CD4-positive, alpha-beta T cell treated with Interleukin-2 at 100 ng/mL for 4 hours (primary cell): ENCODE results near the gene PAWR.
A peak's percentile ranks its signal among the peaks of the same experiment; 100 is the strongest.

ENCODE experiments used
- DNase-seq: peaks from one replicate; pipeline ENCODE4 v3.0.0-alpha.2; 2020; ENCODE audit warnings: low spot score

The PAWR gene, protein sequence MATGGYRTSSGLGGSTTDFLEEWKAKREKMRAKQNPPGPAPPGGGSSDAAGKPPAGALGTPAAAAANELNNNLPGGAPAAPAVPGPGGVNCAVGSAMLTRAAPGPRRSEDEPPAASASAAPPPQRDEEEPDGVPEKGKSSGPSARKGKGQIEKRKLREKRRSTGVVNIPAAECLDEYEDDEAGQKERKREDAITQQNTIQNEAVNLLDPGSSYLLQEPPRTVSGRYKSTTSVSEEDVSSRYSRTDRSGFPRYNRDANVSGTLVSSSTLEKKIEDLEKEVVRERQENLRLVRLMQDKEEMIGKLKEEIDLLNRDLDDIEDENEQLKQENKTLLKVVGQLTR

GRCh38 chr12:79690638-79691510, at the start of gene PAWR:
Gene PAWR (minus strand): TSS chr12:79690964. CDS start chr12:79690244, 720 bp downstream.
- no peak for DNase-seq

DNA sequence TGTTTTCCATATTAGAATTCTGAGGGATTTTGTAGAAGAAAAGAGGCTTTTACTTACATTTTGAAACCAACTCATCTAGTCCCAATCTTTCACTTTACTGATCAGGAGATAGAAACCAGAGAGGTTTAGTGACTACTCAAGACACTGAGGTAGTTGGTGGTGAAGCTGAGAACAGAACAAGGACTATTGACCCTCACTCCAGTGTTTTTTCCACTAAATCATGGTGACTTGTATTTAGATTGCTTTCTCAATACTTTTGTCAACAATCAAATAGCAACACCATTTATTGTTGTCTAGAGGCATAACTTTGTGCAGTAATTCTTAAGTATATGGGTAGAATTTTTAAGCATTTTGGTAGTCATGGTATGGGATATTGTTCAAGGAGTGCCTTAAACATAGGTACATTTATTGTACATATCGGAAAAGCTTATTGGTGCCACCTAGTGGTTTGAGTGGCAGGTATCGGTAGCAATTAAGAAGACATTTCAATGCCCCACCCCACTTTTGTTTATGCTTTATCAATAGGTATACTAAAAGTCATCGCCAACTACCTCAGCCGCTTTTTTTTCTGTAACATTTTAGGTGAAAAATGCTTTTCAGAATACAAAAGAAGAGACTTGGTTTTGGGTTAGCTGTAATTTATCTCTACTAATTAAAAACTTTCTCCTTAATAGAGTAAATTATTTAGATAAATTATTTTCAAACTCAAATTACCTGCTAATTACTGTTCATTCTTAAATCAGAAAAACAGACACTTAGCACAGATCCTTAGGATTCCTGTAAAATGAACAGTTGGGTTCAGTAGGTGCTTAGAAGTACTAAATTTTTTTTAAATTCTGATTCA, 47.3 kb upstream of the PAWR start:
- DNase-seq: peak; percentile 40

DNA sequence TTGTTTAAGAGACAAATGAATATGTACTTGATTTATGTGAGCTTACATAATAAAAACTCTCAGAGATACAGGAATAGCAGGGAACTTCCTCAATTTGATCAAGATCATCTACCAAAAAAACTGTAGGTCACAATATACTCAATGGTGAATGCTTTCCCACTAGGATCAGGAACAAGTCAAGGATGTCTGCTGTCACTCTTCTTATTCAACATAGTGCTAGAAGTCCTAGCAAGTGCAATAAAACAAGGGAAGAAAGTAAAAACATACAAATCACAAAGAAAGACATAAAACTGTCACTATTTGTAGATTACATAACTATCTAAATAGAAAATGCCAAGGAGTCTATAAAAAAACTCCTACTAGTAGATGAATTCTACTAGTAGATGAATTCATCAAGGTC, 41.9 kb upstream of the PAWR start:
- no peak for DNase-seq

DNA sequence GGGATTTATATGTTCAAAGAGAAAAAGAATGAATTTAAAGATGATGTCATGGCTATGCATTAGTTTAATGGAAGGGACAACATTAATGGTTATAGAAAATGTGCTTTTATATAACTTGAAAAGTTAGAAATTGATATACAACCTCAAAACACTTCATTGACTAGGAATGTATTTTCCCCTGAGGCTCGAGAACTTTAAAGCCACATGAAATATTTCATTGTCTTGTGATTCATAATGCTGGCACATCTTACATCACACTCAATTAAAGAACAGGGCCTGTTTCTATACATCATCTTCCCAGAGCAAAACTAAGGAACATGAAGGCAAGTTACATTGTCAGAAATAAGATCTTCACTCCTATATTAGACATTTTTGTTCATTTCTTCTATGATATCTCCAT, 35.2 kb upstream of the PAWR start:
- DNase-seq: no peak

DNA sequence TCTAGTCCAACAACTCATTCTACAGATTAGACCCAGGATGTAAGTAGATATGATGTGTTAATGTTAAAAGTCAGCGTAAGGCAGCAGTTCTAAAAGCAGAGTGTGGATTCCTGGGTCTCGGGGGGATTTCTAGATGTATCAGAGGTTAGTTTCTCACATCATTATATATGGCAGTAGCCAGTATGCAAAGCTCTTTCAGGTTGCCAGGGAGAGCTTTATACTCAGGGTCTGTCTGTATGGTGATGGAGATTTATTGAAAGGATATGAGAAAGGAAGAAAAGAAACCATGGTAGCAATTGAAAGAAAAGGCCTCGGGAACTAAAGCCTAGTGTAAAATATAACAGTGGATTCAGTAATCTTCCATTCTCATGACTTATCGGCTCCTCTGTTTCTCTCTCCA, 26.2 kb upstream of the PAWR start:
- no peak for DNase-seq

DNA sequence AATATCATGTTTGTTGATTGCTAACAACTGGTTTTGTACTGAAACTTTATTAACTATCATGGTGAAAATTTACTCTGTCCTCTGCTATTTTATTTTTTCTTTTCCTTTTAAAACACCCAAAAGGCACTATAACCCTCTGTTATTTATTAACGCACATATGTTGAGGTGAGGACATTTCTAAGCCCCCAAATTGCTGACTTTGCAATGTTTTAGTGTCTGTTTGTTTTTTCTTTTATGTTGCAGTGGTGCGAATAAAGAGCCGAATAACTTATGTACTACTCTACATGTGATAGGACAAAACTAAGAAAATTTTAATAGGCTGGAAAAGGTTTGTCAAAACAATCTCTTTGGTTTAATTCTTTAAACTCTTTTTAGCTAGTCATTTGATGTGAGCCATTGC, 24.5 kb upstream of the PAWR start:
- DNase-seq: no peak

- no peak for DNase-seq
Observed at GRCh38 chr12:79710707-79711483, 20.1 kb upstream of the PAWR start.

DNA sequence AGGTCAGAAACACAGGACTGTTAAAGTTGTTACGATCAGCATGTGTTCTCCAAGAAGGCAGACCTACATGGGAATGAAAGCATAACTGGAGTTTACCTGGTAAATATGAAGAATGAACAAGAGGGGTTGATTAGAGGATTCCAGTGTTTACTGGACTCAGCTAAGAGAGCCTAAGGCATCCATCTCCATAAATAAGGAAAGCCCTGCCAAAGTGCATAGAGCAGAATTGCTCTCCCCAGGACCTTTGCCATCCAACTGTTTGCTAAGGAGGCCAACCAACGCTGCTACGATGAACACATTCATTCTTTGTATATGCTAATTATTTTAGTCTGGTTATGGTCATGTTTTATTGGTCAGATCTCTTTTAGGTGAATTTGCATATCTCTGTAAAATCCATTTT, 17.1 kb upstream of the PAWR start:
- no peak for DNase-seq

GRCh38 chr12:79706676-79707075, 15.9 kb upstream of the PAWR start:
- no peak for DNase-seq

DNA sequence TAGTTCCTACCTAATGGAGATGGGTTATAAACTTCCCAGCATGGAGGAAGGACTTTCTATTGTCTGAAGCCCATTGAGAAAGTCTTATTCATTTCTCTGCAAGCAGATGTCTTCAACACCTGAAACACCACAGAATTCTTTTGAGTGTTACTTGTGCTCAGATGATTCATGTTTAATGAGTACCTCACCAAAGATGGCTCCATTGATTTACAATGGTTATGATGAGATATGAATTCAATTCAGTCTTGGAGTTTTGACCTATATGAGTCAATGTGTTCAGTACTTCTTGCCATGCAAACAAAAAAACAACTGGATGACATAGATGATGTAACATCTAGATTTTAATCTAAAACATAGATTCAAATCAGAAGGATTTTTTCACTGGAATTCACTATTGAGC, 15.4 kb upstream of the PAWR start:
- DNase-seq: no peak

GRCh38 chr12:79698966-79699365, 8.2 kb upstream of the PAWR start:
- DNase-seq: no peak

- no peak for DNase-seq
Observed at GRCh38 chr12:79696416-79696815, 5.7 kb upstream of the PAWR start.

DNA sequence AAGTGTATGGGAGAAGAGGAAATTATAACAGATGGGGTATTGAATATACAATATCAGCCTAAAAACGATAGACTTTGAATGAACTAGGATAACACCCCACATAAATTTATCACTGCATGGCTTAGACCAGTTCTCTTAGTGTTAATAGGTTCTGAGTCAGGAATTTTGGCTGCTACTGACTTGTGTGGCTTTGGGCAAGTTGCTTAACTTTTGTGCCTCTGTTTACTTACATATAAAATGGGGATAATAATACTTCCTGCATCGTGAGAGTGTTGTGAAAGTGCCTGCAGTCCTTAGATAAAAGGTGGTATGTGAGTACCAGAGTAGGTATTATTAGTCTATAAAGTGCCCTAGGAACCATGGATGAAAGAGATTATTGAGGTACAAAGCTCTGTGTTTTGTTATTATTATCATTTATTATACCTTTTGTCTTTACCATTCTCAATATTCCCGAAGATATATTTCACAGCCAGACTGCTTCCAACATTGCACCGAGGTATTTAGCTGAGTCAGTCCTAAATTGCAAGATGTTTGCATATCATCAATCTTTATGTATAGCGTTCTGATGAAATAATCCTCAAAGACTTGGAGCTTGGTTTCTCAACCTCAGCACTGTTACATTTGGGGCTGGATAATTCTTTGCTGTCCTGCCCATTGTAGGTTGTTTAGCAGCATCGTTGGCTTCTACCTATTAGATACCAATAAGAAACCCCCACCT, 2.3 kb upstream of the PAWR start:
- DNase-seq: no peak

DNA sequence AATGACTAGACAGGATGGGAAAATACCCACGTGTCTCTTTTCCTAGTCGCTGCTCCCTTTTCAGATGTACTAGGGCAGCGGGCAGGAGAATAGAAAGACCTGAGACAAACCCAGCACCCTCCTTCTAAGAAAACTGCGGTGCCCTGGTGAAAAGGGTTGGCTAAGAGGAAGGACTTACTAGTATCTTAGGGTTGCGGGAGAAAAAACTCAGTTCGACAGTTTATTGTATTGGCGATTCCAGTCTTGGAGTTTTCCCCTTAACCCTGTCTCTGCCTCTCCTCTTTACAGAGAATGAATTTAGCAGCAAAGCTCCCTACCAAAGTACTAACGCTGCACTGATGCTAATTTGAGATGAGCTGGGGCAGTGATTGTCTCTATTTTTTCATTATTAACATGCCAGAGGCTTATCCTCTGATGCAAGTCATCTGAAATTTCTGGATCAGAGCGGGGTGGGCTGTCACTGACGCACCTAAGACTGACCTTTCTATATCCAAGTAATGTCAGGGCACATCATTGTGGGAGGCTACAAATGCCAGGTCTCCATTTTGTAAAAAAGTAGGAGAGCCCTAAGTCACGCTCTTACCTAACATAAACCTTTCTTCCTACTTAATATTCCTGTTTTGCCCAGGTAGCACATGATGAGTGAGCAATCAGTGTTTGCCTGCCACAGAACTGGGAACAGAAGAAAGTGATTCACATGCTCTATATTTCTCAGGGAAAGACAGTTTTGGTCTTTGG, 916 bp upstream of the PAWR start:
- DNase-seq: no peak

DNA sequence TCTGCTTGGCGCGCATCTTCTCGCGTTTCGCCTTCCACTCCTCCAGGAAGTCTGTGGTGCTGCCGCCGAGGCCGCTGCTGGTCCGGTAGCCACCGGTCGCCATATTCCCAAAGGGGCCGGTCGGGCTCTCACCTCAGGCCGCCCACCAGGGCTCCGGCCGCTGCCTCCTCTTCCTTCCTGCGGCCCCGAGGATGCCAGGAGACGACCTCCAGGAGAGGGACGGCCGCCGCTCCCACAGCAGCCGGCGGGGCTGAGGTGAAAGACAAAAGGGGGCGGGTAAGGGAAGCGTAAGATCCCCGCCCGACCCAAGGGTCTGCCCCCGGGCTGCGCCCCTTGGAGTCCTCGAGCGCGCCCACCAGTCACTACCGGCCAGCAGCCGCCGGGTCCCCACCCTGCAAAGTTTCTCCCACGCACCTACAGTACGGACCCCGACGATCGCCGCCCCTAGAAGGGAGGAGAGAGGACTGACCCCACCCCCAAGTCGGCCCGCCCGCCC, 574 bp downstream of the PAWR start:
- DNase-seq: no peak

DNA sequence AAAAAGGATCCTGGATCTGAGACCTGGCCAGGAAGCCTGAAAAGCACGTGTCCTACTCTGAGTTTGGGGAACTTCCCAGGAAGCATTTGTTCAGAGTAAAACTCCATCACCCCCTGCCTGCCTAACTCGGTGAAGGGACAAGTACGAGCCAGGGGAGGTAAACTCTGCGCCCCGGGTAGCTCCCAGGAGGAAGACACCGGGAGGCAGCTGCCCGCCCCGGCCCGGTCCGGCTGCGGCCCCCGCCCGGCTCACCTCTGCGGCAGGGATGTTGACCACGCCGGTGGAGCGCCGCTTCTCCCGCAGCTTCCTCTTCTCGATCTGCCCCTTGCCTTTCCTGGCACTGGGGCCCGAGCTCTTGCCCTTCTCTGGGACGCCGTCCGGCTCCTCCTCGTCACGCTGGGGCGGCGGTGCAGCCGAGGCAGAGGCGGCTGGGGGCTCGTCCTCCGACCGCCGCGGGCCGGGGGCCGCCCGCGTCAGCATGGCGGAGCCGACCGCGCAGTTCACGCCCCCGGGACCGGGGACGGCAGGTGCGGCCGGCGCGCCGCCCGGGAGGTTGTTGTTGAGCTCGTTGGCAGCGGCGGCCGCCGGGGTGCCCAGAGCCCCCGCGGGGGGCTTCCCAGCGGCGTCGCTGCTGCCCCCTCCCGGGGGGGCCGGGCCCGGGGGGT, 1.2 kb downstream of the PAWR start:
- no peak for DNase-seq

DNA sequence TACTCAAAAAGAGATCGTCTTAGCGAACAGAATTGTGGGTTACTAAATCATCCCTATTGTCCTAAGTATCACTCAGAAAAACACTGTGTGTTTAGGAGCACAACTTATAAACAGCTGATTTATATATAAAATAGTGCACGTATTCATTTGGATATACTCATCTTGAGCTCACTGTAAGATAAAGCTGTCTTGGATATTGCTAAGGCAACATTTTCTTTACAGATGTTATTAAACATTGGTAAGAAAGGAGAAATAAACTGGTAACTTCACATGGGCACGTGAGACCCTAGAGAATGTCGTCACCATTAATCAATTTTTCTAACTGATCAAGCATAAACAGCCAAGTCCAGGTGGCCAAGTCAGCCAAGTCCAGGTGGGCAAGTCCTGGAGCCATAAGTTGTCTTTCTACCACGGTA, 1.7 kb downstream of the PAWR start:
- no peak for DNase-seq

- no peak for DNase-seq
Observed at GRCh38 chr12:79688376-79689060, 2.2 kb downstream of the PAWR start.

DNA sequence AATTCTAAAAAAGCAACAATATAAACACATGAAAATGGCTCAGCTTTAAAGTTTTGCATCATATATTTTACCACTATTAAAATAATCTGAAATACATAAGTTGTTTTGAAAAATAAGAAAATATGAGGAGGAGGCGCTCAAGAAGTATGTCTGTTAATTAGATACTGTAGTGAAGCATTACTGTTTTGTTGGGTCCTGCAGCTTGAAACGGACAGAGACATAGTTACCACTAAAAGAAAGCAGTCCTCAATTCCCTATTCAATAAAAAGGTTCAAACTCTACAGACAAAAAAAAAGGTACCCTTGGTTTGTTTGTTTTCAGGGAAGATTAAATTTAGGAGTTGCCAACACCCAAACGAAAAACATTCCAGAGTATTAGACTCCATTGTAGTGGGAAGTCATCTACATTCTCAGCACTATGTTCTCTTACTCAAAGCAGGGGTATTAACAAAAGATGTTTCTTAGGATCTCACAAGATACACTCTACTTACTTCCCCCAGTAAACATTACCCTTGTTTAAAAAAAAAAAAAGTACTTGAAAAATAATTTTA, 3.0 kb downstream of the PAWR start:
- DNase-seq: no peak
